RWPE1 (cell line): ENCODE data around the gene BRPF3.

Experiments used
- CTCF ChIA-PET: fragments of 350-600 bp; sonication (Branson Sonifier 250); formaldehyde crosslinking; extraction: SDS; loops from one replicate; lab custom pipeline; 2021; lab: Yijun Ruan, JAX
- POLR2A ChIA-PET: fragments of 400-600 bp; formaldehyde crosslinking; extraction: SDS; loops from one replicate; lab custom pipeline; 2020; ENCODE audit warnings: antibody characterized with exemption; ENCODE audit not compliant: low non-redundant PET; lab: Yijun Ruan, JAX
- DNase-seq: peaks from one replicate; pipeline ENCODE4 v3.0.0; 2012; ENCODE audit warnings: low spot score
- H3K27ac ChIP-seq: fragments of 450-650 bp; 2 replicates; pipeline ENCODE4 v1.5.1; 2017
- TF ChIP-seq, protein P1 (sequence below): fragments of 450-650 bp; conservative IDR thresholded peaks from 2 replicates; pipeline ENCODE4 v1.5.1; 2017; ENCODE audit warnings: low read depth, mild to moderate bottlenecking

The BRPF3 gene

DNA sequence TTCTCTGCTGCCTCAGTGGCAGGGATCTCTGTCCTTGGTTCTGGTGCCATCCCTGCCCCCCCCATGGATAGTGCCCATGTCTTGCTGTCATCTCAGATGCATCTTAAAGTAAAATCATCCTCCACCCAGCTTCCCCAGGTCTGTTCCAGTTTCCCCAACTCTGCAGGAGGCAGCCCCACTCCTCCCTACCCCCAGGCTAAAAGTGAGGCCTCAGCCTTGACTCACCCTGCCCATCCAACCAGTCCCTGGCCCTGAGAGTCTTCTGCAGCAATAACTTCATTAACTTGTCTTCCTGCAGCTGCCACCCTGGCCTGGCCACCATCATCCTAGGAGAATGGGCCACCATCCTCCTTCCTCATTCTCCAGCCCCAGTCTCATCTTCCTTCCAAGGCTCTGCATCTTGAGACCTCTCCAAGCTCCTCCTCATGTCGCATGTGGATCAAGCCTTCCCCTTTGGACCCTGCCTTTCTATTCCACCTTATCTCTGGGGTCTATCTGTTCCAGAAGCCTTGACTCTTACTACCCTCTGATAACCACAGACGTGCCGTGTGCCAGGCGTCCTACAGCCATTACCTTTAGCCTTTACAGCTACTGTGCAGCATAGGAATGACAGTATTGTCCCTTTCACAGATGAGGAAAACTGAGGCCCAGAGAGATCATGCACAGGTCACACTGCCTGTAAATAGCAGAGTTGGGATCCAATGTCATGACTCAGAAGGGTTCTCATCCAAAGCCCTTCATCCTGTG lies 71.4 kb downstream of the BRPF3 start:
- DNase-seq: no peak
- ChIA-PET CTCF (interaction anchor here (0.5 to 1.1 kb wide), 3 partner anchors 34 to 202 kb away, joined by 3 to 6 read pairs (median 3); no protein-coding TSS in a partner anchor), POLR2A (no interaction called here)
- TF ChIP-seq, protein P1, sequence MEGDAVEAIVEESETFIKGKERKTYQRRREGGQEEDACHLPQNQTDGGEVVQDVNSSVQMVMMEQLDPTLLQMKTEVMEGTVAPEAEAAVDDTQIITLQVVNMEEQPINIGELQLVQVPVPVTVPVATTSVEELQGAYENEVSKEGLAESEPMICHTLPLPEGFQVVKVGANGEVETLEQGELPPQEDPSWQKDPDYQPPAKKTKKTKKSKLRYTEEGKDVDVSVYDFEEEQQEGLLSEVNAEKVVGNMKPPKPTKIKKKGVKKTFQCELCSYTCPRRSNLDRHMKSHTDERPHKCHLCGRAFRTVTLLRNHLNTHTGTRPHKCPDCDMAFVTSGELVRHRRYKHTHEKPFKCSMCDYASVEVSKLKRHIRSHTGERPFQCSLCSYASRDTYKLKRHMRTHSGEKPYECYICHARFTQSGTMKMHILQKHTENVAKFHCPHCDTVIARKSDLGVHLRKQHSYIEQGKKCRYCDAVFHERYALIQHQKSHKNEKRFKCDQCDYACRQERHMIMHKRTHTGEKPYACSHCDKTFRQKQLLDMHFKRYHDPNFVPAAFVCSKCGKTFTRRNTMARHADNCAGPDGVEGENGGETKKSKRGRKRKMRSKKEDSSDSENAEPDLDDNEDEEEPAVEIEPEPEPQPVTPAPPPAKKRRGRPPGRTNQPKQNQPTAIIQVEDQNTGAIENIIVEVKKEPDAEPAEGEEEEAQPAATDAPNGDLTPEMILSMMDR: no peak
- no peak overlapping the region for H3K27ac ChIP-seq

DNA sequence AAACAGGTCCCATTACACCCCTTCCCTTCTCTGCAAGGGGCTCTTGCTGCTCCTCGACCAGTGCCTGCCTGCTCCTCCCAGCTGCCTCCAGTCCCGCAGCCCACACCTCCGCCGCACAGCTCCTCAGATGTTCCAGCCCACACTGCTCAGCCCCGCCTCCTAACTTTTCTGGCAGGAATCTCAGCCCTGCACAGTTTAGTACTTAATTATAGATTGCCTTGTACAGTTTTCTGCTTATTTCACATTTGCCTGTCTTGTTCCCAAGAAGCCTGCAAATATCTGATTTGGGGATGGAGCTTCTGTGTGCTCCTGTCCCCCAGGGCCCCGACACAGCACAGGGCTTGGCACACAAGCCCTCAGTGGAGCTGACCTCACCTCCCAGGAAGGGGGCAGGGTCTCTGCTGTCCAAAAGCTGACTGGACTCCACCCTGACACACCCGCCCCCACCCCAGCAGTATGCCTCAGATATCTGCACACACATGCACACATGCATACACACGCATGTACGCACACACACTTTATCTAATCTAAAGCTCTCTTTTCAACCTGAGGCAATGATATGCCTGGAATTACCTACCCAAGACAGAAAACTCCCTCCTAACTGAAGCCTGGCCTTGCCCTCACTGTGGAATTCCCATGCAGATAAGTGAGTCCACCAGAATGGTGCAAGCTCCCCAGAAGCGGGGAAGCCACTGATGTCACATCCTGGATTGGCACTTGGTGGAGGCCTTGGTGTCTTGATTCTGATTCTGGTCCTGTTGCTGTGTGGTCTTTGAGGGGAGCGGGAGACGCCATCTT lies 72.1 kb downstream of the BRPF3 start:
- DNase-seq: no peak
- no peak overlapping the region for H3K27ac ChIP-seq
- ChIA-PET POLR2A (no interaction called here), CTCF (interaction anchor here (0.5 to 0.7 kb wide), 2 partner anchors 34 to 203 kb away, joined by 3 to 6 read pairs; no protein-coding TSS in a partner anchor)
- TF ChIP-seq, protein P1: no peak

DNA sequence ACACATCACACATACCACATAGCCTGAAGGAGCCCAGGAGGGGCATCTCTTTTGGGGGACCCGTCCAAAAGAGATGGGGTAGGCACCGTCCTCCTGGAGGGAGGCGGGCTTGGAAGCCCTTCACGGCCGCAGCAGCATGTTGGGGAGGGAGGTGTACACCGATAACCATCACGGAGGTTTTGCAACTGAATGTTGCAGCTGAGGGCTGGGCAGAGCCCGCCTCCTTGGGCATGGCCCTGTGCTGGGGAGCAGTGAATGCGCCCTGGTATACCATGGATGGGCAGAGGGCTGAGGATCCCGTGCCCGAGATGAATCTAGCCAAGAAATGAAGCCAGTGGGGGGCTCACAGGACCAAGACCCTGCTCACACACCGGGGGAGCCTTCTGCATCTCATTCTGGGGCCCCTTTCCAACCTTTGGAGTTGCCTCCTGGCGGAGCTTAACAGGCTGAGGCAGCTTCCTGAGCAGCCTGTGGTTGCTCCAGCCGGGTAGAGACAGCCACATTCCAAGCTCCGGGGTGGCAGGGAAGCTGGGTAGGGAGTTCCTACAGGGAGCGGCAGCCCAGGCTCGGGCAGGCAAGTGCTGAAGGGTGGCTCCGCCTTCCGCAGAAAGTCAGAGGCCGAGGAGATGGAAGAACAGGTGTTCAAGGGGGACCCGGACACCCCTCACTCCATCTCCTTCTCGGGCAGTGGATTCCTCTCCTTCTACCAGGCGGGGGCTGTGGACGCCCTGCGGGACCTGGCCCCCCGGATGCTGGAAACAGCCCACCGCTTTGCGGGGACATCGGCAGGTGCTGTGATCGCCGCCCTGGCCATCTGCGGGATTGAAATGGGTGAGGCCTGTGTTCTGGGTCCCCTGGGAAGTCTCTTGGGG lies 73.5 kb downstream of the BRPF3 start, which contains the start of gene PNPLA1:
Gene PNPLA1 (plus strand): TSS at position 227 of the 872 bp plus-strand sequence. CDS start 400 bp downstream, at position 627.
- ChIA-PET CTCF (no interaction called here), POLR2A (no interaction called here)

DNA sequence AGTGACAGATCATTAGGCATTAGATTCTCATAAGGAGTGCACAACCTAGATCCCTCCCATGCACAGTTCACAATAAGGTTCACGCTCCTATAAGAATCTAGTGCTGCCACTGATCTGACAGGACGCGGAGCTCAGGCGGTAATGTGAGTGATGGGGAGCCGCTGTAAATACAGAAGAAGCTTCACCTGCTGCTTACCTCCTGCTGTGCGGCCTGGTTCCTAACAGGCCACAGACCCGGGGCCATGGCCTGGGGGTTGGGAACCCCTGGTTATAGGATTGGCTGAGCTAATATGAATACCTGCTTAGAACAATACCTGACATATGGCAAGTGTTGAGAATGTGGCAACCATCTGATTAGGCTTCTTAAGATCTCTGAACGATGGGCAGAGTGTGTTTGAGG lies 75.7 kb downstream of the BRPF3 start:
- TF ChIP-seq, protein P1: no peak
- no peak for DNase-seq
- no peak overlapping the region for H3K27ac ChIP-seq
- POLR2A ChIA-PET: no interaction called here
- CTCF ChIA-PET: interaction anchor here (0.5 kb wide), 1 partner anchor 69 kb away, joined by 3 read pairs; no protein-coding TSS in a partner anchor

More for the DNA sequence above, 73.5 kb downstream of the BRPF3 start, which contains the start of gene PNPLA1:
- TF ChIP-seq, protein P1: no peak
- H3K27ac ChIP-seq: no peak within 1 kb of the TSS
- peak; percentile 46 for DNase-seq

DNA sequence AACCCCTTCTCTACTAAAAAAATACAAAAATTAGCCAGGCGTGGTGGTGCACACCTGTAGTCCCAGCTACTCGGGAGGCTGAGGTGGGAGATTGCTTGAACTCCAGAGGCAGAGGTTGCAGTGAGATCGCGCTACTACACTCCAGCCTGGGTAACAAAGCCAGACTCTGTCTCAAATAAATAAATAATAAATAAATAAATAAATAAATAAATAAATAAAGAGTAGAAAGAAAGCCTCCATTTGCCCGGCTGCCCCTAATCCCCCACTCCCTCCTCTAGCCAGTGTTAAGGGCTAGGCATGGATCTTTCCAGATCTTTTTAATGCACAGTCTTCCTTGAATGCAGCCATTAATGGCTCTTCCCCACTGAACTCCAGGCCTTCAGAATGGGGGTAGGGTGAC lies 76.5 kb downstream of the BRPF3 start:
- TF ChIP-seq, protein P1: no peak
- DNase-seq: no peak
- POLR2A ChIA-PET: no interaction called here
- CTCF ChIA-PET: no interaction called here
- no peak overlapping the region for H3K27ac ChIP-seq
